GM18873 (cell line): ENCODE measurements around the gene NFKB1.

ENCODE experiments used
- ATAC-seq: cut with Tn5 transposase; IDR thresholded peaks from one replicate; pipeline ENCODE4 v1.9.1; 2021; ENCODE audit warnings: mild to moderate bottlenecking, moderate library complexity, moderate number of reproducible peaks; ENCODE audit not compliant: unreplicated experiment, low FRiP score

NFKB1 gene

GRCh38 chr4:102665527-102665926, 164.4 kb downstream of the NFKB1 start:
- no peak for ATAC-seq
